Measurements from ENCODE around the gene NCAN.

The NCAN gene

DNA sequence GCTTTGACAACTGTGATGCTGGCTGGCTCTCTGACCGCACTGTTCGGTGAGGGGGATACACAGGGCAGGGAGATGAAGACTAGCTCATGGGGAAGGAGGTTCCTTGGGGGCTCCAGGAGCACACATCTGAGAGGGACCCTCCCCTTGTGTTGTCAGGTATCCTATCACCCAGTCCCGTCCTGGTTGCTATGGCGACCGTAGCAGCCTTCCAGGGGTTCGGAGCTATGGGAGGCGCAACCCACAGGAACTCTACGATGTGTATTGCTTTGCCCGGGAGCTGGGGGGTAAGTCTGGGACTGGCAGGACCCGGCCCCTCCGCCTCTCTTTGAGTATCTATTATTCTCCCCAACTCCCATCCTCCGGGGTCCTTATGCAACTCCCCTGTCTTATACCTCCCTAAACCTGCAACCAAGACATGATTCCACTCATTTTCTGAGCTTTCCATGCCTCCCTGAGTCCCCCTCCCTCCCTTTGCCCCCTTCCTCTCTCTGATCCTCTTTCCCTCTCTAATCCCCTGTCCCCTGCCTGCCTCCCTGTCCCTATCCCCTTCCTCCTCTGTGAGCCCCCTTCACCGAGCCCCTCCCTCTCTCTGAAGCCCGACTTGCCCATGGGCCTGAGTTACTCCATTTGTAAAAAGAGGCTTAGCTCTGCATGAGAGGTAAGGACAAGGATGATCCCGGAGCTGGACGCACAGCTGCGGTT lies 12.5 kb downstream of the NCAN start:
- Histone ChIP-seq H3K4me1 (ENCODE audit: control insufficient read depth in 2 of 2, insufficient read depth in 2 of 2, low read length in 2 of 2) (peaks cover 0 to 4% of the 10 kb centered on the region in 2 donors), H3K36me3 (ENCODE audit: control insufficient read depth in 2 of 2, insufficient read depth in 2 of 2, low read length in 2 of 2) (no peaks in the 10 kb centered on the region), H3K9ac (ENCODE audit: low read depth in 1 of 2, low read length in 2 of 2) (no peak overlapping the region), H3K4me3 (ENCODE audit: low read length in 2 of 2) (peak overlapping the region in 1 of 2 donors; percentile 41), H3K27me3 (ENCODE audit: control insufficient read depth in 2 of 2, insufficient read depth in 2 of 2, low read length in 2 of 2) (peaks cover 6 to 14% of the 10 kb centered on the region in 2 donors), H3K27ac (ENCODE audit: low read depth in 2 of 2, low read length in 2 of 2) (no peak overlapping the region), H3K9me3 (ENCODE audit: control insufficient read depth in 2 of 2, low read length in 2 of 2) (no peaks in the 10 kb centered on the region)

DNA sequence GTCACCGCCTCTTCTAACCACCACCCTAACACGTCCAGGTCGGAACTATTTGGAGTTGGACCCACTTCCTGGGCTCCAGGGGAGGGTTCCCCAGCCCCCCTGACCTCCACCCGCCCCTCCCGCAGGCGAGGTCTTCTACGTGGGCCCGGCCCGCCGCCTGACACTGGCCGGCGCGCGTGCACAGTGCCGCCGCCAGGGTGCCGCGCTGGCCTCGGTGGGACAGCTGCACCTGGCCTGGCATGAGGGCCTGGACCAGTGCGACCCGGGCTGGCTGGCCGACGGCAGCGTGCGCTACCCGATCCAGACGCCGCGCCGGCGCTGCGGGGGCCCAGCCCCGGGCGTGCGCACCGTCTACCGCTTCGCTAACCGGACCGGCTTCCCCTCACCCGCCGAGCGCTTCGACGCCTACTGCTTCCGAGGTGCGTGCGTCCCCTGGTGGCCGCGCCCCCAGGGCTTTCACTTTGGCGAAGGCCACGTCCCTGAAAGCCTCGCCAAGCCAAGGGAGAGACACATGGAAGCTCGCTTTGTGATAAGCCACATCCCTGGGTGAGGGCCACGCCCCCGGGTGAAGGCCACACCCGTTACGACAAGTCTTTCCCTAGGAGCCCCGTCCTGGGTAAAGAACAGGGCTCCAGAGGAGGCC lies 13.2 kb downstream of the NCAN start:
- Histone ChIP-seq H3K27ac (ENCODE audit: low read depth in 2 of 2, low read length in 2 of 2) (no peak overlapping the region), H3K27me3 (ENCODE audit: control insufficient read depth in 2 of 2, insufficient read depth in 2 of 2, low read length in 2 of 2) (peaks cover 6 to 14% of the 10 kb centered on the region in 2 donors)

DNA sequence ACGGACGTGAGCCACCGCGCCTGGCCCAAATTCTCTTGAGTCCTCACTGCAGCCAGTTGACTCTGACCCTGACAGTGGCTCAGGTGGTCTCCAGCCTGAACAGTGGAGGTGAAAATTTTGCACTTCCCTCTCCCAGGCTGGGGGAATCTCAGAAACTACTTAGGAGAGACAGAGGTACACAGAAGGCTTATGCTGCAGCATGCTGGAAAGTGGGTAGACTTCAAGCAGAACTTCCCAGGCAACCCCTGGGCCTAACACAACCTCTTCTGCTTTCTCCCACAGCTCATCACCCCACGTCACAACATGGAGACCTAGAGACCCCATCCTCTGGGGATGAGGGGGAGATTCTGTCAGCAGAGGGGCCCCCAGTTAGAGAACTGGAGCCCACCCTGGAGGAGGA lies 14.4 kb downstream of the NCAN start:
- Histone ChIP-seq H3K4me1 (ENCODE audit: control insufficient read depth in 2 of 2, insufficient read depth in 2 of 2, low read length in 2 of 2) (peaks cover 0 to 4% of the 10 kb centered on the region in 2 donors), H3K36me3 (ENCODE audit: control insufficient read depth in 2 of 2, insufficient read depth in 2 of 2, low read length in 2 of 2) (no peaks in the 10 kb centered on the region), H3K27me3 (ENCODE audit: control insufficient read depth in 2 of 2, insufficient read depth in 2 of 2, low read length in 2 of 2) (peaks cover 6 to 14% of the 10 kb centered on the region in 2 donors), H3K9me3 (ENCODE audit: control insufficient read depth in 2 of 2, low read length in 2 of 2) (no peaks in the 10 kb centered on the region), H3K27ac (ENCODE audit: low read depth in 2 of 2, low read length in 2 of 2) (no peak overlapping the region), H3K4me3 (ENCODE audit: low read length in 2 of 2) (no peak overlapping the region), H3K9ac (ENCODE audit: low read depth in 1 of 2, low read length in 2 of 2) (no peak overlapping the region)

More for the DNA sequence above, 13.2 kb downstream of the NCAN start:
- Histone ChIP-seq H3K4me3 (ENCODE audit: low read length in 2 of 2) (peak overlapping the region; percentile 41 to 43), H3K36me3 (ENCODE audit: control insufficient read depth in 2 of 2, insufficient read depth in 2 of 2, low read length in 2 of 2) (no peaks in the 10 kb centered on the region), H3K4me1 (ENCODE audit: control insufficient read depth in 2 of 2, insufficient read depth in 2 of 2, low read length in 2 of 2) (peaks cover 0 to 4% of the 10 kb centered on the region in 2 donors), H3K9me3 (ENCODE audit: control insufficient read depth in 2 of 2, low read length in 2 of 2) (no peaks in the 10 kb centered on the region), H3K9ac (ENCODE audit: low read depth in 1 of 2, low read length in 2 of 2) (no peak overlapping the region)

DNA sequence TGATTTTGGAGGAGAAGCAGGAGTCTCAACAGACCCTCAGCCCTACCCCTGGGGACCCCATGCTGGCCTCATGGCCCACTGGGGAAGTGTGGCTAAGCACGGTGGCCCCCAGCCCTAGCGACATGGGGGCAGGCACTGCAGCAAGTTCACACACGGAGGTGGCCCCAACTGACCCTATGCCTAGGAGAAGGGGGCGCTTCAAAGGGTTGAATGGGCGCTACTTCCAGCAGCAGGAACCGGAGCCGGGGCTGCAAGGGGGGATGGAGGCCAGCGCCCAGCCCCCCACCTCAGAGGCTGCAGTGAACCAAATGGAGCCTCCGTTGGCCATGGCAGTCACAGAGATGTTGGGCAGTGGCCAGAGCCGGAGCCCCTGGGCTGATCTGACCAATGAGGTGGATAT lies 14.9 kb downstream of the NCAN start:
- Histone ChIP-seq H3K4me1 (ENCODE audit: control insufficient read depth in 2 of 2, insufficient read depth in 2 of 2, low read length in 2 of 2) (peaks cover 0 to 4% of the 10 kb centered on the region in 2 donors), H3K9ac (ENCODE audit: low read depth in 1 of 2, low read length in 2 of 2) (no peak overlapping the region), H3K36me3 (ENCODE audit: control insufficient read depth in 2 of 2, insufficient read depth in 2 of 2, low read length in 2 of 2) (no peaks in the 10 kb centered on the region), H3K9me3 (ENCODE audit: control insufficient read depth in 2 of 2, low read length in 2 of 2) (no peaks in the 10 kb centered on the region), H3K27ac (ENCODE audit: low read depth in 2 of 2, low read length in 2 of 2) (no peak overlapping the region), H3K4me3 (ENCODE audit: low read length in 2 of 2) (no peak overlapping the region), H3K27me3 (ENCODE audit: control insufficient read depth in 2 of 2, insufficient read depth in 2 of 2, low read length in 2 of 2) (peaks cover 6 to 14% of the 10 kb centered on the region in 2 donors)

DNA sequence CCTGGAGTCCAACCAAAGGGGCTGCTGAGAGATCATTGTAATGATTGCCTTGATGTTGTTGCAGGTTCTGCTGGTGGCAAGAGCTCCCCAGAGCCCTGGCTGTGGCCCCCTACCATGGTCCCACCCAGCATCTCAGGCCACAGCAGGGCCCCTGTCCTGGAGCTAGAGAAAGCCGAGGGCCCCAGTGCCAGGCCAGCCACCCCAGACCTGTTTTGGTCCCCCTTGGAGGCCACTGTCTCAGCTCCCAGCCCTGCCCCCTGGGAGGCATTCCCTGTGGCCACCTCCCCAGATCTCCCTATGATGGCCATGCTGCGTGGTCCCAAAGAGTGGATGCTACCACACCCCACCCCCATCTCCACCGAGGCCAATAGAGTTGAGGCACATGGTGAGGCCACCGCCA lies 15.5 kb downstream of the NCAN start:
- H3K36me3 ChIP-seq (ENCODE audit: control insufficient read depth in 2 of 2, insufficient read depth in 2 of 2, low read length in 2 of 2), result no peaks in the 10 kb centered on the region
- no peak overlapping the region for H3K27ac ChIP-seq (ENCODE audit: low read depth in 2 of 2, low read length in 2 of 2)
- no peaks in the 10 kb centered on the region for H3K9me3 ChIP-seq (ENCODE audit: control insufficient read depth in 2 of 2, low read length in 2 of 2)
- peaks cover 6 to 14% of the 10 kb centered on the region in 2 donors for H3K27me3 ChIP-seq (ENCODE audit: control insufficient read depth in 2 of 2, insufficient read depth in 2 of 2, low read length in 2 of 2)
- H3K4me3 ChIP-seq (ENCODE audit: low read length in 2 of 2), result no peak overlapping the region
- H3K9ac ChIP-seq (ENCODE audit: low read depth in 1 of 2, low read length in 2 of 2), result no peak overlapping the region
- H3K4me1 ChIP-seq (ENCODE audit: control insufficient read depth in 2 of 2, insufficient read depth in 2 of 2, low read length in 2 of 2), result peaks cover 0 to 4% of the 10 kb centered on the region in 2 donors

DNA sequence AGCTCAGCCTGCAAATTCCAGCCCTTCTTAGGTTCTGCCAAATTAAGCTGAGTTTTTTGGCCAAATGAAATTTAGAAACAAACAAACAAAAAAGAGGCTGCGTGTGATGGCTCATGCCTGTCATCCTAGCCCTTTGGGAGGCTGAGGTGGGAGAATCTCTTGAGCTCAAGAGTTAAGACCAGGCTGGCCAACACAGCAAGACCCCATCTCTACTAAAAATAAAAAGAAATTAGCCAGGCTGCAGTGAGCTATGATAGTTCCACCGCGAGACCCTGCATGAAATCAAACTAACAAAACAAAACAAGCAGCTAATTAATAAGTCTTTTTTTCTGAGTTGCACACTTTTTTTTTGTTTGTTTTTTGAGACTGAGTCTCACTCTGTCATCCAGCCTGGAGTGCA lies 17.9 kb downstream of the NCAN start:
- Histone ChIP-seq H3K9me3 (ENCODE audit: control insufficient read depth in 2 of 2, low read length in 2 of 2) (peaks cover 5 to 8% of the 10 kb centered on the region in 2 donors), H3K4me3 (ENCODE audit: low read length in 2 of 2) (no peak overlapping the region), H3K27me3 (ENCODE audit: control insufficient read depth in 2 of 2, insufficient read depth in 2 of 2, low read length in 2 of 2) (peaks cover 0 to 8% of the 10 kb centered on the region in 2 donors)

DNA sequence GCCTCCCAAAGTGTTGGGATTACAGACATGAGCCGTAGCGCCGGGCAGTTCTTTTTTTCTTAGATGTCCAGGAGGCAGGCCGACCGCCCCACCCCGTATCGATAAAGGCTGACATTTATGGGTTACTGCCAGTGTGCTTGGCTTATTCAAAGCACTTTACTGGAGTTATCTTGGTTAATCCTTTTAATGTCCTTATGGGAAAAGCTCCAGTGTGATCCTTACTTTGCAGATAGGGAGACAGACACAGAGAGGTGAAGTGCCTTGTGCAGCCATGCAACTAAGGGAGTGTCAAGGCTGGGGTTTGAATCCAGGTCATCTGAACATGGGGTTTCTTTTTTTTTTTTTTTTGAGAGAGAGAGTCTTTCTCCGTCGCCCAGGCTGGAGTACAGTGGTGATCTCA lies 19.2 kb downstream of the NCAN start:
- Histone ChIP-seq H3K4me3 (ENCODE audit: low read length in 2 of 2) (no peak overlapping the region), H3K9me3 (ENCODE audit: control insufficient read depth in 2 of 2, low read length in 2 of 2) (peaks cover 6 to 10% of the 10 kb centered on the region in 2 donors), H3K9ac (ENCODE audit: low read depth in 1 of 2, low read length in 2 of 2) (no peak overlapping the region), H3K27ac (ENCODE audit: low read depth in 2 of 2, low read length in 2 of 2) (no peak overlapping the region), H3K4me1 (ENCODE audit: control insufficient read depth in 2 of 2, insufficient read depth in 2 of 2, low read length in 2 of 2) (no peaks in the 10 kb centered on the region), H3K36me3 (ENCODE audit: control insufficient read depth in 2 of 2, insufficient read depth in 2 of 2, low read length in 2 of 2) (no peaks in the 10 kb centered on the region), H3K27me3 (ENCODE audit: control insufficient read depth in 2 of 2, insufficient read depth in 2 of 2, low read length in 2 of 2) (peaks cover 0 to 3% of the 10 kb centered on the region in 2 donors)

More for the DNA sequence above, 17.9 kb downstream of the NCAN start:
- H3K9ac ChIP-seq (ENCODE audit: low read depth in 1 of 2, low read length in 2 of 2), result no peak overlapping the region
- H3K27ac ChIP-seq (ENCODE audit: low read depth in 2 of 2, low read length in 2 of 2), result no peak overlapping the region
- H3K36me3 ChIP-seq (ENCODE audit: control insufficient read depth in 2 of 2, insufficient read depth in 2 of 2, low read length in 2 of 2), result no peaks in the 10 kb centered on the region
- peaks cover 0 to 4% of the 10 kb centered on the region in 2 donors for H3K4me1 ChIP-seq (ENCODE audit: control insufficient read depth in 2 of 2, insufficient read depth in 2 of 2, low read length in 2 of 2)

DNA sequence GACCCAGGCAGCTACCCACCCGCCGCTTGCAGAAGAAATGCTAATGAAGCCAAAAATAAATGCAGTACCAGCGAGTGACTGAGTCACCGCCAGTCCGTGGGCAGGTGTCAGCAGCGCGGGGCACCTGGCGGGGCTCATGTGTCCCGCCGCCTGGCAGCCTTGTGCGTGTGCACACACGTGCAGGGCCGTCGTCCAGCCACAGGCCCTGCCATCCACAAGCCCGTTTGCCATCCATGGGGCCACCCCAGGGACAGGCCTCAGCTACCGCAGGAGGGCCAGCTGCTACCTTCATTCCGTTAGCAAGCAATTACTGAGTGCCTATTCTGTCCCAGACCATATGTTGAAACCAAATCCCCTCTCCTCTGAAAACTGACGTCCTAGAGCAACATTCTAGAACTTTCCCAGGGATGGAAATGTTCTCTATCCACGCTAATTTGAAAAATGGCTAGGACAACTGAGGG lies 20.5 kb downstream of the NCAN start:
- H3K36me3 ChIP-seq (ENCODE audit: control insufficient read depth in 2 of 2, insufficient read depth in 2 of 2, low read length in 2 of 2), result no peaks in the 10 kb centered on the region
- H3K27ac ChIP-seq (ENCODE audit: low read depth in 2 of 2, low read length in 2 of 2), result no peak overlapping the region
- H3K4me1 ChIP-seq (ENCODE audit: control insufficient read depth in 2 of 2, insufficient read depth in 2 of 2, low read length in 2 of 2), result no peaks in the 10 kb centered on the region
- peaks cover 6 to 10% of the 10 kb centered on the region in 2 donors for H3K9me3 ChIP-seq (ENCODE audit: control insufficient read depth in 2 of 2, low read length in 2 of 2)
- H3K9ac ChIP-seq (ENCODE audit: low read depth in 1 of 2, low read length in 2 of 2), result no peak overlapping the region
- H3K4me3 ChIP-seq (ENCODE audit: low read length in 2 of 2), result no peak overlapping the region
- no peaks in the 10 kb centered on the region for H3K27me3 ChIP-seq (ENCODE audit: control insufficient read depth in 2 of 2, insufficient read depth in 2 of 2, low read length in 2 of 2)

DNA sequence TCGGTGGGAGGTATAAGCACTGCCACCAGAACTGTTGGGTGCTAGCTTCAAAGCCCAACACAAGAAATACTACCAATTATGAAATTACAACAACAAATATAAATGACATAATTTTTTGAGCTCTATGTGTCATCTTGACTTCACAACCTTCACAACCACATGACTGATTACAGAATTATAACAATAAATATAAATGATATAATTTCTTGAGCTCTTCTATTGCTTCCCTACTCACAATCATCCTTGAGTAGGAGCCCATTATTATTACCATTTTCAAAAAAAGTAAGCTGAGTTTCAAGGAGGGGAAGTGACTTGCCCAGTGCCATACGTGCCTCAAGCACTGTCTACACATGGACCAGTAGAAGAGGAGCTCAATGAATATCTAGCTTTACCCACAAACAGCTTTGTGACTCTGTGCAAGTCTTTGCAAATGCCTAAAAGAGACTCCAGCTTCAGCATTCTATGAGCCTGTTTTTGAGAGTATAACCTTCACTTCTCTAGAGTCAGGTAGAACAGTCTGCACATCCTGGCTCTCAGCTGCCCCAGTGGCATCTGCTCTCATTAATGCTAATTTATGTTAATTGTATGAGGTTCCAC lies 22.6 kb downstream of the NCAN start:
- H3K4me3 ChIP-seq (ENCODE audit: low read length in 2 of 2), result no peak overlapping the region
- no peak overlapping the region for H3K27ac ChIP-seq (ENCODE audit: low read depth in 2 of 2, low read length in 2 of 2)
- no peaks in the 10 kb centered on the region for H3K36me3 ChIP-seq (ENCODE audit: control insufficient read depth in 2 of 2, insufficient read depth in 2 of 2, low read length in 2 of 2)
- H3K4me1 ChIP-seq (ENCODE audit: control insufficient read depth in 2 of 2, insufficient read depth in 2 of 2, low read length in 2 of 2), result no peaks in the 10 kb centered on the region
- H3K27me3 ChIP-seq (ENCODE audit: control insufficient read depth in 2 of 2, insufficient read depth in 2 of 2, low read length in 2 of 2), result no peaks in the 10 kb centered on the region
- no peak overlapping the region for H3K9ac ChIP-seq (ENCODE audit: low read depth in 1 of 2, low read length in 2 of 2)
- H3K9me3 ChIP-seq (ENCODE audit: control insufficient read depth in 2 of 2, low read length in 2 of 2), result peaks cover 6 to 10% of the 10 kb centered on the region in 2 donors

DNA sequence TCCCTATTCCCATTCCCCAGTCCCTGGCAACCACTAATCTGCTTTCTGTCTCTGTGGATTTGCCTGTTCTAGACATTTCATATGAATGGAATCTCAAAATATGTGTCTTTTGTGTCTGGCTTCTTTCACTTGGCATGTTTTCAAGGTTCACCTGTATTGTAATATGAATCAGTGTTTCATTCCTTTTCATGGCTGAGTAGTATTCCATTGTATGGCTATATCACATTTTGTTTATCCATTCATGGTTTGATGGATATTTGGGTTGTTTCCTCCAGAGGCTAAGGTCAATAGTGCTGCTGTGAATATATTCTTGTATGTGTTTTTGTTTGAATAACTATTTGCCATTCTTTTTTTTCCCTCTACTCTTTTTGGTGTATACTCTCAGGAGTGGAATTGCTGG lies 24.4 kb downstream of the NCAN start:
- H3K4me1 ChIP-seq (ENCODE audit: control insufficient read depth in 2 of 2, insufficient read depth in 2 of 2, low read length in 2 of 2), result no peaks in the 10 kb centered on the region
- H3K9ac ChIP-seq (ENCODE audit: low read depth in 1 of 2, low read length in 2 of 2), result no peak overlapping the region
- no peak overlapping the region for H3K4me3 ChIP-seq (ENCODE audit: low read length in 2 of 2)
- H3K27me3 ChIP-seq (ENCODE audit: control insufficient read depth in 2 of 2, insufficient read depth in 2 of 2, low read length in 2 of 2), result peaks cover 3 to 7% of the 10 kb centered on the region in 2 donors
- no peak overlapping the region for H3K27ac ChIP-seq (ENCODE audit: low read depth in 2 of 2, low read length in 2 of 2)
- H3K36me3 ChIP-seq (ENCODE audit: control insufficient read depth in 2 of 2, insufficient read depth in 2 of 2, low read length in 2 of 2), result no peaks in the 10 kb centered on the region
- peaks cover 6 to 10% of the 10 kb centered on the region in 2 donors for H3K9me3 ChIP-seq (ENCODE audit: control insufficient read depth in 2 of 2, low read length in 2 of 2)

All from mucosa of rectum (tissue), 2 donors.